ENCODE measurements around the gene PCDHGC5. TPM values are rescaled to one million over a fixed set of nuclear protein-coding genes. Genes with fewer than 3 reads are reported as not detected.

PCDHGC5 gene
- total RNA-seq, 1 experiment from 2014 or later, result 0.40 TPM

GRCh38 chr5:141515946-141516671 lies 27.2 kb downstream of the PCDHGC5 start:
- Histone ChIP-seq H3K79me2 (ENCODE audit: low read length) (peaks cover 6% of the 10 kb centered on the region; the same call in 1 of the 2 replicates), H3F3A (ENCODE audit: low read length, unreplicated experiment) (no peaks in the 10 kb centered on the region), H3K4me1 (ENCODE audit: insufficient read depth, low read length) (peaks cover 16% of the 10 kb centered on the region), H3K36me3 (ENCODE audit: low read depth, low read length) (peaks cover 33% of the 10 kb centered on the region), H3K9me3 (ENCODE audit: low read length) (no peaks in the 10 kb centered on the region), H3K9ac (ENCODE audit: low read length) (no peak overlapping the region), H3K27ac (ENCODE audit: low read length) (no peak overlapping the region), H4K20me1 (ENCODE audit: low read length) (no peaks in the 10 kb centered on the region), H3K4me3 (ENCODE audit: low read length) (no peak overlapping the region), H3K27me3 (ENCODE audit: low read length) (no peaks in the 10 kb centered on the region), H3K9me2 (replicated peaks; ENCODE audit: low read length) (no peaks in the 10 kb centered on the region), H3K4me2 (ENCODE audit: low read length) (no peak overlapping the region), H2AFZ (ENCODE audit: low read length) (no peak overlapping the region)
- intact Hi-C loops (cut with micrococcal nuclease), result no loop called here
- CTCF ChIA-PET, result no interaction called here
- DNase-seq (no peak), ATAC-seq (no peak)
- POLR2A ChIA-PET (ENCODE audit: unreplicated experiment), result no interaction called here
- TF ChIP-seq EZH2phosphoT487 (IDR thresholded peaks at IDR 0.05; ENCODE audit: borderline replicate concordance, low read length) (no peak), EZH2 (IDR thresholded peaks at IDR 0.05; ENCODE audit: low read length, unreplicated experiment) (no peak), CTCF (conservative IDR thresholded peaks at IDR 0.05; ENCODE audit: low read depth, low read length) (no peak)
- no TSS peak for BruUV-seq (replicated peaks)

- no peak overlapping the region for H3K4me2 ChIP-seq (ENCODE audit: low read length)
- CTCF ChIA-PET, result no interaction called here
- H3F3A ChIP-seq (ENCODE audit: low read length, unreplicated experiment), result peaks cover 3% of the 10 kb centered on the region
- H3K9ac ChIP-seq (ENCODE audit: low read length), result no peak overlapping the region
- no peaks in the 10 kb centered on the region for H3K9me3 ChIP-seq (ENCODE audit: low read length)
- H3K27ac ChIP-seq (ENCODE audit: low read length), result no peak overlapping the region
- TF ChIP-seq EZH2phosphoT487 (IDR thresholded peaks at IDR 0.05; ENCODE audit: borderline replicate concordance, low read length) (no peak), CTCF (conservative IDR thresholded peaks at IDR 0.05; ENCODE audit: low read depth, low read length) (no peak), EZH2 (IDR thresholded peaks at IDR 0.05; ENCODE audit: low read length, unreplicated experiment) (no peak)
- H3K9me2 ChIP-seq (replicated peaks; ENCODE audit: low read length), result no peaks in the 10 kb centered on the region
- no peak overlapping the region for H2AFZ ChIP-seq (ENCODE audit: low read length)
- H3K27me3 ChIP-seq (ENCODE audit: low read length), result no peaks in the 10 kb centered on the region
- no peak overlapping the region for H3K4me3 ChIP-seq (ENCODE audit: low read length)
- DNase-seq (no peak), ATAC-seq (no peak)
- no TSS peak for BruUV-seq (replicated peaks)
- intact Hi-C loops (cut with micrococcal nuclease), result no loop called here
- H4K20me1 ChIP-seq (ENCODE audit: low read length), result no peaks in the 10 kb centered on the region
- peaks cover 19% of the 10 kb centered on the region for H3K4me1 ChIP-seq (ENCODE audit: insufficient read depth, low read length)
- POLR2A ChIA-PET (ENCODE audit: unreplicated experiment), result no interaction called here
- peaks cover 6% of the 10 kb centered on the region; the same call in 1 of the 2 replicates for H3K79me2 ChIP-seq (ENCODE audit: low read length)
- peaks cover 33% of the 10 kb centered on the region for H3K36me3 ChIP-seq (ENCODE audit: low read depth, low read length)
These were observed 27.8 kb downstream of the PCDHGC5 start for GRCh38 chr5:141516672-141517025.

GRCh38 chr5:141517312-141517711 lies 28.4 kb downstream of the PCDHGC5 start:
- Histone ChIP-seq H2AFZ (ENCODE audit: low read length) (no peak overlapping the region), H3K4me1 (ENCODE audit: insufficient read depth, low read length) (peaks cover 26% of the 10 kb centered on the region), H3K9me3 (ENCODE audit: low read length) (no peaks in the 10 kb centered on the region), H3K9ac (ENCODE audit: low read length) (no peak overlapping the region), H4K20me1 (ENCODE audit: low read length) (no peaks in the 10 kb centered on the region), H3F3A (ENCODE audit: low read length, unreplicated experiment) (peaks cover 9% of the 10 kb centered on the region), H3K4me2 (ENCODE audit: low read length) (no peak overlapping the region), H3K36me3 (ENCODE audit: low read depth, low read length) (peaks cover 34% of the 10 kb centered on the region), H3K79me2 (ENCODE audit: low read length) (peaks cover 6% of the 10 kb centered on the region; the same call in 1 of the 2 replicates), H3K27ac (ENCODE audit: low read length) (no peak overlapping the region), H3K9me2 (replicated peaks; ENCODE audit: low read length) (no peaks in the 10 kb centered on the region), H3K27me3 (ENCODE audit: low read length) (no peaks in the 10 kb centered on the region), H3K4me3 (ENCODE audit: low read length) (no peak overlapping the region)
- ATAC-seq, result no peak
- DNase-seq, result no peak
- TF ChIP-seq CTCF (conservative IDR thresholded peaks at IDR 0.05; ENCODE audit: low read depth, low read length), result no peak
- no peak for TF ChIP-seq EZH2 (IDR thresholded peaks at IDR 0.05; ENCODE audit: low read length, unreplicated experiment)
- TF ChIP-seq EZH2phosphoT487 (IDR thresholded peaks at IDR 0.05; ENCODE audit: borderline replicate concordance, low read length), result no peak
- no TSS peak for BruUV-seq (replicated peaks)
- ChIA-PET CTCF (no interaction called here), POLR2A (ENCODE audit: unreplicated experiment) (no interaction called here)
- intact Hi-C loops (cut with micrococcal nuclease), result no loop called here
